ENCODE data around the gene MOK.
A peak's percentile ranks its signal among the peaks of the same experiment; 100 is the strongest.
"Not testable (repeated sequence)": the region's sequence is repeated elsewhere in the genome, so short reads cannot be mapped to it uniquely, and the experiment has no call there.

The MOK gene

DNA sequence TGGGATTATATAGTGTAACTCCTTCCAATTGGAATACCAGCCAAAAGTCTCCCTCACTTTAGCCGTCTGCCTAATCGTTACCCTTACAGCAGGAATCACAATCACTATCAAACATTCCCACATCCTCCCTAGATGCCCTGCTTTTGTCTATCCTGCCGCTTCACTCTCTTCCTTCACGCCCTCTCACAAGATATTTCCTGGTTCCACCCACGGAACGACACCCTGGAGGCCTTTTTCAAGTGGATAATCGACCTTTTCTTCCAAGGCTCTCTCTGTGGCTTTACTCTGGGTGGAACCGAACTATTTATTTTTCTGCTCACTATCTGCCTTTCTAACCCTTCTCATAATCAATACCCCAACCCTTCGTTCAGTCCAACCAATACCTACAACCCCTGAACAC lies 58.9 kb downstream of the MOK start:
- DNase-seq, result peak in 1 of 3 experiments; percentile 11

GRCh38 chr14:102243795-102244194 lies 61.2 kb downstream of the MOK start:
- DNase-seq, result not testable (repeated sequence)

DNA sequence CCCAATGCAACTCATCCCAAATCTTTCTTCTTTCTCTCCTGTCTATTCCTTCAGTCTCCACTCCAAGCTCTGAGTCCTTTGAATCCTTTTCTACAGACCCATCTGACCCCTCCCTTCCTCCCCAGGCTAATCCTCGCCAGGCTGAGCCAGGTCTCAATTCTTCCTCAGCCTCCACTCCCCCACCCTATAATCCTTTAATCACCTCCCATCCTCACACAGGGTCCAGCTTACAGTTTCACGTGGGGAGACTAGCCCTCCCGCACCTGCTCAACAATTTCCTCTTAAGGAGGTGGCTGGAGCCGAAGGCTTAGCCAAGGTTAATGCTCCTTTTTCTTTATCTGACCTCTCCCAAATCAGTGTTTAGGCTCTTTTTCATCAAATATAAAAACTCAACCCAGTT lies 63.8 kb downstream of the MOK start:
- no peak for DNase-seq

DNA sequence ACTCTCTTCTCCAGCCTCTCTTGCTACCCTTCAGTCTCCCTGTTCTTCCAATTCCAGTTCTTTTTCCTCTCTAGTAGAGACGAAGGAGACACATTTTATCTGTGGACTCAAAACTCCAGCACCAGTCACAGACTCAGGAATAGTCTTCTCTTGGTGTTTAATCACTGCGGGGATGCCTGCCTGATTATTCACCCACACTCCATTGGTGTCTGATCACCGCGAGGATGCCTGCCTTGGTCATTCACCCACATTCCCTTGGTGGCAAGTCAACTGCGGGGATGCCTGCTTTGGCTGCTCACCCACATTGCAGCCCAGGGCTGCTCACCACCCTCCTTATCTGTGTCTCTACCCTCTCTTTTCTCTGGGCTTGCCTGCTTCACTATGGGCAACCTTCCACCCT lies 64.5 kb downstream of the MOK start:
- DNase-seq, result not testable (repeated sequence)

- DNase-seq, result no peak
Observed at GRCh38 chr14:102239231-102239630, 65.7 kb downstream of the MOK start.

DNA sequence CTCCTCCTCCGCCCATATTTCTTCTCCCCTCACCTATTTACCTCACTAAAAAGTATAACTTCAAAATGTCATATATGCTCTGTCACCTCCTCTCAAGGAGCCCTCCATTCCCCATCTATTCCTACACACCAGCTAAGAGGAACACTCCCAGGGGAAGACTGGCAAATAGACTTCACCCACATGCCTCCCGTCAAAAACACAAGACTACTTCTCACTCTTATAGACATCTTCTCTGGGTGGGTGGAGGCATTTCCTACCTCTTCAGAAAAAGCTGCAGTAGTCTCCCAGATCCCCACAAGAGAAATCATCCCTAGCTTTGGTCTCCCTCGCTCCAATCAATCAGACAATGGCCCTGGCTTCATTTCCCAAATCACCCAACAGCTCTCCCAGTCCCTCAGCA lies 66.2 kb downstream of the MOK start:
- DNase-seq, result no peak

- DNase-seq, result no peak
Observed at GRCh38 chr14:102238131-102238530, 66.8 kb downstream of the MOK start.

- no peak for DNase-seq
Observed at GRCh38 chr14:102236026-102236425, 68.9 kb downstream of the MOK start.

DNA sequence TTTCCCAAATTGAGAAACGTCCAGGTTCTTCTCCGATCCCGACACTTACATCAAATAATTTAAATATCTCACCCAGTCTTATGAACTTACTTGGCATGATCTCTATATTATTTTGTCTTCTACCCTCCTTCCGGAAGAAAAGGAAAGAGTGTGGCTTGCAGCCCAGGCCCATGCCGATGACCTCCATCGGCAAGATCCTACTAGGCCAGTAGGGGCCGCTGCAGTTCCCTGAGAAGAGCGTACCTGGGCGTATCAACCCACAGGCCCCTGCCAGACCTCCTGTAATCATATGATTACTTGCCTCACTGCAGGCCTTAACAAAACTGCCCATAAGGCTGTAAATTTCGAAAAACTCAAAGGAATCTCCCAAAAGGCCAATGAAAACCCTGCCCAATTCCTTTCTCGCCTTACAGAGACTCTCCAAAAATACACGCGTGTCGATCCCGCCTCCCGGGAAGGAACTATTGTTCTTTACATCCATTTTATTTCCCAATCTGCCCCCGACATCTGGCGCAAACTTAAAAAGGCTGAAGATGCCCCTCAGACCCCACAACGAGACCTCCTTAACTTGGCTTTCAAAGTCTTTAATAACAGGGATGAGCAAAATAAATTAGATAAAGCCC lies 69.6 kb downstream of the MOK start:
- DNase-seq, result peak; percentile 56 to 84 (median 83)

DNA sequence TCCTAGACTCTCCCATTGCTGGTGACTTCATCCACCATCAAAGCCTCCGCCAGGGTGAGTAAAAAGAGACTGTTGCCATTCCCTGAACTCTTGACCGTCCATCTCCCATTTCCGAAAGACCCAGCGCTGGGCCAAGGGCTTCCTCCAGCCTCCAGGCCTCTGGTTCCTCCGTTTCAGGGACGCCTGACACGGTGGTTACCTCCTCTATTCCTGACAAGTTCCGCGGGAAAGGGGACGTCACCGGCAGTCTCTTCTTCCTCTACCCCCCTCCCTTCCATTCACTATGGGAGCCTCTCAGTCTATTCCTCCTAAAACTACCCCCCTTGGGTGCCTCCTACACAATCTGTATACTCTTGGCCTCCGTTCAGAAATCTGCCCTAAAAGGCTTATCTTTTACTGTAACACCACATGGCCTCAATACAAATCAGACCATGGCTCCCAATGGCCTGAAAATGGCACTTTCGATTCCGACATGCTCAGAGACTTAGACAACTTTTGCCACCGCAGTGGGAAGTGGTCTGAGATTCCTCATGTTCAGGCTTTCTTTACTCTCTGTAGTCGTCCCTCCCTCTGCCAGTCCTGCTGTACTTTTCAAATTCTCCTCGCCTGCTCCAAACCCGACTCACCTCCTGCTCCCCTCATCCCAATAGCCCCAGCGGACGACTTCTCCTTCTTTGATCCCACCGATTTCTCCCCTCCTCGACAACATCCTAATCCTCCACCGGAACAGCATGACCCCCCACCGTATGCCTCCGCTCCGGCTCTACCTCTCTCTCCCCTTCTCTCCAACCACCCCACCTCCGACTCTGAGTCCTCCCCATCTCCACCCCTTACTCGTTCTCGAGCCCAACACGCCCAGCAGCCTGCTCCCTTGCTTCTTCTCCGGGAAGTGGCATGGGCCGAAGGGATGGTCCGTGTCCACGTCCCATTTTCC lies 70.4 kb downstream of the MOK start:
- no peak for DNase-seq

DNA sequence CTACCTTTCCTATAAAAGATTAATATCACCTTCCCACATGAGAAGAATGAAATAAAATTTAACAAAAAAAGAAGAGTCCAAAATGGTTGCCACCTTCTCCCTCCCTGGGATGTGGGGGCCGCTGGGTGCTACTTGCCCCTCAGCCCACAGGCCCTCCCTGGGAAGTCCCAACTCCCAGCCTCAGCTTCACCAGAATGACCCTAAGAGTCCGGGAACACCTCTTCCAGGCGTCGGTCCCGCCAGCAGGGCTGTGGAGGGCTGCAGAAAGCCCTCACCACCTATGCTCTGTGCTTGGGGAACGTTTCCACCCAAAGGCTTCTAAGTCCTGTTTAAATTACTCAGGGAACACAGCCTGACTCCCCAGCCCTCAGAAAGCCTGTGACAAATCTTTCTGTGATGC lies 71.9 kb downstream of the MOK start:
- no peak for DNase-seq

GRCh38 chr14:102232348-102232625 lies 72.7 kb downstream of the MOK start:
- no peak for DNase-seq

DNA sequence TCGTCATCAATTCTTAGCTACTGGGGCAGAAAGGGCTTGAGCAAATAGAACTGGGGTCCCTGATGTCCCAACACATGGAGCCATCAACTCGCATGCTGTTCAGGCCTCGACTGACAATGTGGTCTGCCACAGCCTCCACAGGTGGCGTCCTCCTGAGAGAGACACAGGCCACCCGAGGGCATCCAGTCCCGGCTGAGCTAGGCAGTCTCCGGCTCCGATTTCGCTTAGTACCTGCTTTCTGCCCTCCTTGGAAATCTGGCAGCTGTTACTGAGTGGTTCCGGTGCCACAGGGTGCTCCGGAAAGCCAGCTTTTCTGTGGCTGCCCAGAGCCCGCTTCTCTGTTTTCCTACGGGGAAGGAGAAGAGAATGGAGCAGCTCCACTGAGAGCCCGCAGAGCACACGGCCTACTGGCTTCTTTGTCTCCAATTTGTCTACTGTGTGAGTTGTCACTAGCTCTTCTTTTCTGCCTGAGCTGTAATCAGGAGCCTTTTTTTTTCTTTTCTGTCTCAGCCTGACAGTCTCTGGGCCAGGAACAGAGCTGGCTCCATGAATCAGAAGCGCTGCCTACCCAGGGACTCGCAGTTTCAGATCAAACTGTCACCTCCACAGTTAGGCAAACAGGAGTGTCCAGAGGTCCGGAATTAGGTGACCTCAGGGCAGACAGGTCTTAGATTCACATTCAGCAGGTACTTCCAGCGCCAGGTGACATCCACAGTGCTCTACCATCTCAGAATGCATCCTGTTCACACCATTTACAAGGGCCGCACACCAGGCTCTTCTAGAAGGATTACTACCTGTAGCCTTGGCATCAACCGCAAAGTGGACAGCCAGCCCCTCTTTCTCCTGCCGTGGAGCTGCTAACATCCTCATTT lies 73.3 kb downstream of the MOK start:
- no peak for DNase-seq

GRCh38 chr14:102230481-102231210 lies 74.3 kb downstream of the MOK start:
- DNase-seq, result no peak

DNA sequence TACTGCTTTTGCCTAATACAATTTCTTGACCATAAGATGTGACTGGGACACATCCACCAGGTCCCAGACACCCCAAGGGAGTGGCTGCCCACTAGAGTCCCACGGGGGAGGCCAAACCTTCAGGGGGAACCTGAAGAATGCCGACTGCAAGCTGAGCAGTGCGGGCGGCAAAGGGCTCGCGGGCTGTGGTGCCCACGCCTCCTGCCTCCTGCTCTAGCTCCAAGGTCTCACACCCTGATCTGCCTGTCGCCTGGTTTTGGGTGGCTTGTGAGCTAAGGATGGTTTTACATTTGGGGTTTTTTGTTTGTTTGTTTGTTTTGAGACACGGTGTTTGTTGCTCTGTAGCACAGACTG lies 75.2 kb downstream of the MOK start:
- DNase-seq, result no peak

DNA sequence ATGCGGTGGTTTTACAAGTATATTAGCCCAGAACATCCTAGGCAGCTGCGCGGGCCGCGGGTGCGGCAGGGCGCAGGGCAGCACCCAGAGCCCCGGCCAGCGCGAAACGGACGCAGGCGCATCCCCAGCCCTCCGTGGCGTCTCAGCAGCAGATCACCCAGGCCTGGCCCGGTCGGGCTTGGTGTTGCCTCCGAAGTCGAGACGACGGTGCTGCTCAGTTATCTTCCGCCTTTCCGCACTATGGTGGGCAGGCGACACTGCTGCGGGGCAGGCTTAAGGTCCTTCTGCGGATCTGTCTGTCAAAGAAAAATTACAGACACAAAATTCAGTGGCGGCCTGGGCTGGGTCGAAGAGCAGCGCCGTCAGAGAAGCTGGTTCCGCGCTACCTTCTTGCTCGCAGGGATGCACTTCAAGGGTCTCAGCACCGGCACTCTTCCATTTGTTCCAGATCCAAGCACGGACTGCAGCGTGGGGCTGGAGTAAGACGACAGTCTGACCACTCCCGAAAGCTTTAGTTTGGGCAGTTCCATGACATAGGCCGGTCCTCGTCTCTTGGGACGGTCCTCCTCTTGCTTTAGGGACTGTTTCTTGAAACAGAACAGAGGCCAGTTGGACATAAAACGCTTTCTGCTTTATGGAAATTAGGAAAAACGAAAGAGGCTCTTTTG lies 75.8 kb downstream of the MOK start:
- no peak for DNase-seq

DNA sequence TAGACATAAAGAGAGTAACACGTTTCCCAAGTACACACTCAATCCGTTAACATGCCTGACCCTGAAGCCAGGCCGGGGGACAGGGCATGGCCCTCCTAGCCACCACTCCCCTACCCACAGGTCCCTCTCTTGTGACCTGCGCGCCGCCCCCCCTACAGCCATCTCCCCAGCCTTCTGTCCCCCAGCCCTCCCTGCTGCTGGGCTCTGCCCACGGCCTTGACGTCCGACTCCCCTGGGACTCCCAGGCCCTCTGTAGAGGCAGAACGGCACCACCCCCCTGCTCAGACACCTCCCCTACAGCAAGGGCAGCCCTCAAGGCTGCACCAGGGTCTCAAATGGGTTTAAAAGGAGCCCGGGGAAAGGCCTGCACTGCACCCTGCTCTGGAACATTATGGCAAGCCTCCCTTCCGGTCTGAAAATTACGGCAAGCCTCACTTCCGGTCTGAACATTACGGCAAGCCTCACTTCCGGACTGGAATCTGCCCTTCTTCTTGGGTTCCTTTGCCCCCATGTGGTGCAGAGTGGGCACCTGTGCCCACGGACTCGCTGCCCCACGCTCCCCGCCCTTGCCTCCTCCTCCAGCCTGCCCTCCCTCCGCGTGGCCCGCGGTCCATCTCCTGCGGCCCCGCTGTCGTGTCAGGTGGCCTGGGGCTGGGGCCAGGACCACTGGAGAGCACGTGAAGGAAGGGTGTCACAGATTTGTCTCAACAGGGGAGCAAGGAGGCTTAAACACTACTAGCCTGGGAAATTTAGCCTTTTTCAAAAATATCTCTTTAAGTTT lies 77.6 kb downstream of the MOK start:
- DNase-seq, result no peak

DNA sequence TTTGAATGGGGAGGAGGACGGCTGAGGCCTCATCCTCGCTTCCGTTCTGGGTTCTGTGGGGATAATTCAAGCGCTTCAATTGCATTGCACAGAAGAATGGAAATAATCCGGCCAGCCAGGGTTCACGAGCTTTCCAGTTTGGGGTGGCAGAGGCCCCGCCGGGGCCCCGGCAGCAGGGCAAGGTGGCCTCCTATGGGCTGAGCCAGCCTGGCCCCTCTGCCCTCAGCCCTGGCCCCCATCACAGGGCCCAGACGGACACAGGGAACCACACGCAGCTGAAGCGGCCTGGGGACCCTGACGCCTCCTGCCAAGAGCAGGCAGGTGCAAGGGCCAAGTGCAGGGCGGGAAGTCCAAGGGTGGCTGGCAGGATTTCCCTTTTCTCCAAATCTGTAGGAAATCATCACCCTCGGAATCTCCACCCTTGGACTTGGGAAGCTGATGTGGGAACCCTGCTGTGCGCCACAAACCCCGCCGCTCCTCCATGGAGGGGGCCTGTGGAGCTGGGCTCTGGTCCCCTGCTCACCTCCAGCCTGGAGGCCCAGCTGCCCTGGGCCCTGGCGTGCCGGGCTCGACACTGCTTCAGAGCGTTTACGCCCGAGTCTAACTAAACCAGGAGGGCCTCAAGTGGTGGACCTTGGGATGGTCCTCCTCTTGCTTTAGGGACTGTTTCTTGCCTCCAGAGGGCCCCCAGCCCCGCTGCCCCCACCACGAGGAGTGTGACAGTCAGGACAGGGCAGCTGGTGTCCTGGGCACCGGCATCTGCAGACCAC lies 78.4 kb downstream of the MOK start:
- DNase-seq, result no peak

DNA sequence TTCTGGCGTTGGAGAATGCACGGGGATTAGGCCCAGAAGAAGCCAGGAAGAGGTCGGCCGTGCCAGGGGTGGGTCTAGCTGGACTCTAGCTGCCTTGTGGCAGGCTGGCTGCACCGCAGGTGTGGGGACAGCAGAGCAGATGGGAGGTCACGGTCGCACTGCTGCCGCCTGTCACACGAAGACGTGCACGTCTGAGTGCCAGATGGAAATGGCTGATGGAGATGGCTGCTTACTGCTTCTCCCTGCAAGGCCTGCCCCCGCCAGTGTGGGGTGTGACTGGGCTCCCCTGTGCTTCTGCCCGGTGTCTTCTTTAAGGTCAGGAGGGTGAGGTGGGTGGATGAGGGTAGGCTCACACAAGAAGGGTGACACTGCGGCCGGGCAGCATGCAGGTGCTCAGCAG lies 79.0 kb downstream of the MOK start:
- no peak for DNase-seq

DNA sequence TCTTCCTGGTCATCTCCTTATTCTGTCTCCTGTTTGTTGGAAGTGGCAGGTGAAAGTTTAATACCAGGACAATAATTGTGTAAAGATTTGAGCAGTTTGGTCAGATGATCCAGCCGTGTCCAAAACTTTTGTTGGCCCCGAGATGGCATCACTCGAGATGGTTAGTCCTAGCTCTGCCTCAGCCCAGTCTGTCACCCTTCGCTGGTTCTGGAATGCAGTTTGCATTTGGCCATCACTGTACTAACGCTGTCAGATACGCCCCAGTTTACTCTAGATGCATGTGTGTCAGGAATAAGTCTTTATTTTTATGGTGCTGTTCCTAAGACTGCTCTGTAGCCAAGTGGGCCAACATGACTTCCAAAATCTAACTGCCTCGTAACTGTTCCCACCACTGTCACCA lies 79.6 kb downstream of the MOK start:
- DNase-seq, result no peak

- DNase-seq, result no peak
Observed at GRCh38 chr14:102223682-102224081, 81.3 kb downstream of the MOK start.
